HG02970 (cell line): ENCODE results near the gene MICB.
"Not testable (repeated sequence)": the region's sequence is repeated elsewhere in the genome, so short reads cannot be mapped to it uniquely, and the experiment has no call there.

Experiments used
- ATAC-seq: cut with Tn5 transposase; IDR thresholded peaks from one replicate; pipeline ENCODE4 v1.9.1; 2021; ENCODE audit warnings: mild to moderate bottlenecking, moderate library complexity, moderate number of reproducible peaks; ENCODE audit not compliant: unreplicated experiment, low FRiP score

The MICB gene

GRCh38 chr6:31535538-31536324, 37.8 kb downstream of the MICB start:
- no peak for ATAC-seq

GRCh38 chr6:31538805-31539400, 41.0 kb downstream of the MICB start:
- no peak for ATAC-seq

- no peak for ATAC-seq
Measured at GRCh38 chr6:31540640-31541039, 42.7 kb downstream of the MICB start.

GRCh38 chr6:31541059-31541657, 43.2 kb downstream of the MICB start:
- ATAC-seq = no peak

- peak; percentile 49 for ATAC-seq
Measured at GRCh38 chr6:31541658-31542521, 43.9 kb downstream of the MICB start, which contains the start of gene DDX39B. Gene DDX39B, minus strand, starts transcription at chr6:31542003. Its CDS starts 1,471 bp downstream, at chr6:31540532.

GRCh38 chr6:31543639-31544038, 45.7 kb downstream of the MICB start:
- no peak for ATAC-seq

- no peak for ATAC-seq
Measured at GRCh38 chr6:31544676-31545075, 46.7 kb downstream of the MICB start.

GRCh38 chr6:31545291-31545690, 47.3 kb downstream of the MICB start:
- no peak for ATAC-seq

GRCh38 chr6:31546339-31546957, 48.5 kb downstream of the MICB start, which contains the start of gene ATP6V1G2:
Gene ATP6V1G2, minus strand, starts transcription at chr6:31546608. Its CDS starts 49 bp downstream, at chr6:31546559.
- ATAC-seq = peak; percentile 56

- peak; percentile 68 for ATAC-seq
Measured at GRCh38 chr6:31546958-31547726, 49.2 kb downstream of the MICB start, which contains the start of gene NFKBIL1. Gene NFKBIL1, plus strand, starts transcription at chr6:31547608. Its CDS starts 87 bp downstream, at chr6:31547695.

GRCh38 chr6:31547727-31548543, 50.0 kb downstream of the MICB start:
- no peak for ATAC-seq

- no peak for ATAC-seq
Measured at GRCh38 chr6:31548544-31548873, 50.6 kb downstream of the MICB start.

- ATAC-seq = not testable (repeated sequence)
Measured at GRCh38 chr6:31551371-31551770, 53.4 kb downstream of the MICB start.

- ATAC-seq = no peak
Measured at GRCh38 chr6:31556307-31556706, 58.4 kb downstream of the MICB start.

- no peak for ATAC-seq
Measured at GRCh38 chr6:31557443-31558317, 59.7 kb downstream of the MICB start.

GRCh38 chr6:31558318-31558625, 60.3 kb downstream of the MICB start:
- no peak for ATAC-seq

- no peak for ATAC-seq
Measured at GRCh38 chr6:31558631-31559500, 60.9 kb downstream of the MICB start.
